Measurements from ENCODE around the gene CORO2A. TPM values are rescaled to one million over a fixed set of nuclear protein-coding genes. Genes with fewer than 3 reads are reported as not detected.
A peak's percentile ranks its signal among the peaks of the same experiment; 100 is the strongest.

The CORO2A gene
- total RNA-seq, 1 donor from 2014 or later: 17.4 TPM

GRCh38 chr9:98144076-98144475, 48.4 kb downstream of the CORO2A start:
- Histone ChIP-seq H3K27me3 (no peaks in the 10 kb centered on the region), H3K36me3 (no peaks in the 10 kb centered on the region), H3K9me3 (no peaks in the 10 kb centered on the region), H3K4me1 (peaks cover 41% of the 10 kb centered on the region), H3K4me3 (no peak overlapping the region), H3K27ac (no peak overlapping the region)
- TF ChIP-seq CTCF (IDR thresholded peaks at IDR 0.05): no peak
- TF ChIP-seq POLR2A (IDR thresholded peaks at IDR 0.05): no peak
- no peak for TF ChIP-seq POLR2AphosphoS5 (IDR thresholded peaks at IDR 0.05; ENCODE audit: insufficient read depth in 1 of 2, low read depth in 1 of 2)
- intact Hi-C loops (cut with DNase I): no loop called here
- DNase-seq (ENCODE audit: extremely low spot score in 2 of 2): no peak

- intact Hi-C loops (cut with DNase I): no loop called here
- H3K4me3 ChIP-seq: no peak overlapping the region
- no peak for DNase-seq (ENCODE audit: extremely low spot score in 2 of 2)
- H3K4me1 ChIP-seq: peaks cover 41% of the 10 kb centered on the region
- H3K36me3 ChIP-seq: no peaks in the 10 kb centered on the region
- H3K9me3 ChIP-seq: no peaks in the 10 kb centered on the region
- no peak overlapping the region for H3K27ac ChIP-seq
- TF ChIP-seq POLR2AphosphoS5 (IDR thresholded peaks at IDR 0.05; ENCODE audit: insufficient read depth in 1 of 2, low read depth in 1 of 2) (no peak), CTCF (IDR thresholded peaks at IDR 0.05) (no peak), POLR2A (IDR thresholded peaks at IDR 0.05) (no peak)
- no peaks in the 10 kb centered on the region for H3K27me3 ChIP-seq
Observed at GRCh38 chr9:98142925-98143481, 49.4 kb downstream of the CORO2A start.

GRCh38 chr9:98142182-98142907, 50.1 kb downstream of the CORO2A start:
- TF ChIP-seq POLR2A (IDR thresholded peaks at IDR 0.05) (no peak), POLR2AphosphoS5 (IDR thresholded peaks at IDR 0.05; ENCODE audit: insufficient read depth in 1 of 2, low read depth in 1 of 2) (no peak), CTCF (IDR thresholded peaks at IDR 0.05) (no peak)
- intact Hi-C loops (cut with DNase I): no loop called here
- H3K4me3 ChIP-seq: no peak overlapping the region
- H3K4me1 ChIP-seq: peaks cover 41% of the 10 kb centered on the region
- no peaks in the 10 kb centered on the region for H3K36me3 ChIP-seq
- no peak for DNase-seq (ENCODE audit: extremely low spot score in 2 of 2)
- H3K9me3 ChIP-seq: no peaks in the 10 kb centered on the region
- H3K27ac ChIP-seq: no peak overlapping the region
- H3K27me3 ChIP-seq: no peaks in the 10 kb centered on the region

- TF ChIP-seq POLR2A (IDR thresholded peaks at IDR 0.05) (no peak), POLR2AphosphoS5 (IDR thresholded peaks at IDR 0.05; ENCODE audit: insufficient read depth in 1 of 2, low read depth in 1 of 2) (no peak), CTCF (IDR thresholded peaks at IDR 0.05) (no peak)
- no peak overlapping the region for H3K27ac ChIP-seq
Observed at GRCh38 chr9:98140503-98140902, 51.9 kb downstream of the CORO2A start.

GRCh38 chr9:98136489-98136888, 55.9 kb downstream of the CORO2A start:
- no peaks in the 10 kb centered on the region for H3K27me3 ChIP-seq
- H3K27ac ChIP-seq: no peak overlapping the region
- TF ChIP-seq POLR2A (IDR thresholded peaks at IDR 0.05) (no peak), CTCF (IDR thresholded peaks at IDR 0.05) (no peak), POLR2AphosphoS5 (IDR thresholded peaks at IDR 0.05; ENCODE audit: insufficient read depth in 1 of 2, low read depth in 1 of 2) (no peak)
- H3K4me3 ChIP-seq: no peak overlapping the region
- DNase-seq (ENCODE audit: extremely low spot score in 2 of 2): peak in 1 of 2 donors; percentile 27
- H3K9me3 ChIP-seq: no peaks in the 10 kb centered on the region
- intact Hi-C loops (cut with DNase I): no loop called here
- H3K4me1 ChIP-seq: no peaks in the 10 kb centered on the region
- H3K36me3 ChIP-seq: no peaks in the 10 kb centered on the region

More at GRCh38 chr9:98140503-98140902, 51.9 kb downstream of the CORO2A start:
- Histone ChIP-seq H3K4me3 (no peak overlapping the region), H3K27me3 (no peaks in the 10 kb centered on the region), H3K9me3 (no peaks in the 10 kb centered on the region), H3K4me1 (peaks cover 34% of the 10 kb centered on the region), H3K36me3 (no peaks in the 10 kb centered on the region)
- intact Hi-C loops (cut with DNase I): no loop called here
- DNase-seq (ENCODE audit: extremely low spot score in 2 of 2): no peak

Measured in vagina (tissue), 2 donors.